Measurements from ENCODE around the gene MKKS. TPM values are rescaled to one million over a fixed set of nuclear protein-coding genes. Genes with fewer than 3 reads are reported as not detected.

Gene MKKS
- total and polyA plus RNA-seq, 2 of the 13 experiments (the other 11 are each of a cell fraction or from before 2014, with no cell fraction given): 26.7 to 34.5 TPM

GRCh38 chr20:10367943-10368701 lies 65.9 kb downstream of the MKKS start (continued):
- TF ChIP-seq ZNF710 (CRISPR knock-in tag; IDR thresholded peaks at IDR 0.05; ENCODE audit: borderline replicate concordance) (peak; percentile 95; the same call in 1 of the 2 replicates), KDM3A (CRISPR knock-in tag; IDR thresholded peaks at IDR 0.05; ENCODE audit: low read depth) (no peak; the same call in 1 of the 2 replicates), TMF1 (CRISPR knock-in tag; IDR thresholded peaks at IDR 0.05; ENCODE audit: low read depth) (no peak), ZNF589 (CRISPR knock-in tag; conservative IDR thresholded peaks at IDR 0.05) (no peak), SOX5 (CRISPR knock-in tag; IDR thresholded peaks at IDR 0.05; ENCODE audit: borderline replicate concordance) (peak; percentile 87), KLF11 (CRISPR knock-in tag; IDR thresholded peaks at IDR 0.05) (0 out of 2 replicates have a peak, but pooled peaks have one; percentile 65), NBN (conservative IDR thresholded peaks at IDR 0.05) (no peak), RELA (CRISPR knock-in tag; IDR thresholded peaks at IDR 0.05) (no peak), SRSF4 (IDR thresholded peaks at IDR 0.05; ENCODE audit: low read depth, low read length, poor library complexity, severe bottlenecking) (no peak), HOXA5 (CRISPR knock-in tag; IDR thresholded peaks at IDR 0.05) (peak; percentile 50; the same call in 1 of the 2 replicates), CREM (IDR thresholded peaks at IDR 0.05) (peak; percentile 94), CREM (CRISPR knock-in tag; IDR thresholded peaks at IDR 0.05) (no peak), TFDP2 (CRISPR knock-in tag; IDR thresholded peaks at IDR 0.05) (no peak), MNT (IDR thresholded peaks at IDR 0.05) (no peak), ZNF879 (CRISPR knock-in tag; IDR thresholded peaks at IDR 0.05) (0 out of 2 replicates have a peak, but pooled peaks have one; percentile 42), RFX5 (IDR thresholded peaks at IDR 0.05; ENCODE audit: low read depth, low read length) (no peak), ZNF460 (CRISPR knock-in tag; IDR thresholded peaks at IDR 0.05; ENCODE audit: borderline replicate concordance) (peak; percentile 96), ZNF383 (CRISPR knock-in tag; IDR thresholded peaks at IDR 0.05; ENCODE audit: borderline replicate concordance) (no peak), ZNF619 (CRISPR knock-in tag; IDR thresholded peaks at IDR 0.05) (no peak), TGIF2 (CRISPR knock-in tag; IDR thresholded peaks at IDR 0.05) (no peak), CHD2 (IDR thresholded peaks at IDR 0.05; ENCODE audit: low read depth, low read length) (no peak), SP1 (IDR thresholded peaks at IDR 0.05) (no peak), SP1 (CRISPR knock-in tag; IDR thresholded peaks at IDR 0.05) (no peak), KLF12 (CRISPR knock-in tag; IDR thresholded peaks at IDR 0.05; ENCODE audit: borderline replicate concordance) (0 out of 2 replicates have a peak, but pooled peaks have one; percentile 23), ZNF33A (CRISPR knock-in tag; IDR thresholded peaks at IDR 0.05; ENCODE audit: borderline replicate concordance) (no peak)
- TF ChIP-seq, protein P1, sequence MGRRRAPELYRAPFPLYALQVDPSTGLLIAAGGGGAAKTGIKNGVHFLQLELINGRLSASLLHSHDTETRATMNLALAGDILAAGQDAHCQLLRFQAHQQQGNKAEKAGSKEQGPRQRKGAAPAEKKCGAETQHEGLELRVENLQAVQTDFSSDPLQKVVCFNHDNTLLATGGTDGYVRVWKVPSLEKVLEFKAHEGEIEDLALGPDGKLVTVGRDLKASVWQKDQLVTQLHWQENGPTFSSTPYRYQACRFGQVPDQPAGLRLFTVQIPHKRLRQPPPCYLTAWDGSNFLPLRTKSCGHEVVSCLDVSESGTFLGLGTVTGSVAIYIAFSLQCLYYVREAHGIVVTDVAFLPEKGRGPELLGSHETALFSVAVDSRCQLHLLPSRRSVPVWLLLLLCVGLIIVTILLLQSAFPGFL (CRISPR knock-in tag; IDR thresholded peaks at IDR 0.05): no peak

All from HepG2 (cell line).